NT2/D1 (cell line): Measurements from ENCODE around the gene MAN1B1.

Source experiments
- DNase-seq: peaks from one replicate; pipeline ENCODE4 v3.0.0-alpha.2; 2011; ENCODE audit warnings: low read depth, low spot score
- H3K27me3 ChIP-seq: 2 replicates; pipeline ENCODE4 v1.6.0; 2011; ENCODE audit warnings: mild to moderate bottlenecking; ENCODE audit not compliant: insufficient read length, insufficient read depth
- H3K36me3 ChIP-seq: 2 replicates; pipeline ENCODE4 v1.6.1; 2011; ENCODE audit warnings: mild to moderate bottlenecking, low read length, mixed read lengths; ENCODE audit not compliant: insufficient read depth, insufficient read length
- H3K4me1 ChIP-seq: 2 replicates; pipeline ENCODE4 v1.5.1; 2011; ENCODE audit not compliant: insufficient read depth, insufficient read length
- H3K4me3 ChIP-seq: 2 replicates; pipeline ENCODE4 v1.5.1; 2011; ENCODE audit warnings: low read depth; ENCODE audit not compliant: insufficient read length
- H3K9ac ChIP-seq: 2 replicates; pipeline ENCODE4 v1.6.0; 2011; ENCODE audit warnings: low read depth; ENCODE audit not compliant: insufficient read length
- H3K9me3 ChIP-seq: 2 replicates; pipeline ENCODE4 v1.5.1; 2011; ENCODE audit warnings: mild to moderate bottlenecking, low read length; ENCODE audit not compliant: insufficient read depth
- SUZ12 ChIP-seq: IDR thresholded peaks from 2 replicates; pipeline ENCODE4 v1.6.1; 2011; ENCODE audit not compliant: insufficient read length, insufficient read depth; ENCODE audit errors: extremely low read depth
- YY1 ChIP-seq: IDR thresholded peaks from 2 replicates; pipeline ENCODE4 v1.6.1; 2011; ENCODE audit not compliant: insufficient read length, insufficient read depth
- ZNF274 ChIP-seq: IDR thresholded peaks from 2 replicates; pipeline ENCODE4 v1.6.1; 2011; ENCODE audit warnings: mild to moderate bottlenecking, low read depth, low read length

MAN1B1 gene

GRCh38 chr9:137147793-137148160, 61.0 kb downstream of the MAN1B1 start:
- TF ChIP-seq YY1 (no peak), SUZ12 (no peak), ZNF274 (no peak)
- DNase-seq = no peak
- no peaks in the 10 kb centered on the region for H3K36me3 ChIP-seq

GRCh38 chr9:137148242-137148641, 61.5 kb downstream of the MAN1B1 start:
- TF ChIP-seq YY1 (no peak), ZNF274 (no peak), SUZ12 (no peak)

More at GRCh38 chr9:137147793-137148160, 61.0 kb downstream of the MAN1B1 start:
- H3K4me3 ChIP-seq = no peak overlapping the region
- H3K27me3 ChIP-seq = peaks cover 12% of the 10 kb centered on the region
- peaks cover 14% of the 10 kb centered on the region for H3K4me1 ChIP-seq
- H3K9me3 ChIP-seq = no peaks in the 10 kb centered on the region
- H3K9ac ChIP-seq = no peak overlapping the region

GRCh38 chr9:137148661-137149060, 61.9 kb downstream of the MAN1B1 start:
- Histone ChIP-seq H3K4me1 (peaks cover 14% of the 10 kb centered on the region), H3K27me3 (peaks cover 3% of the 10 kb centered on the region), H3K9ac (peak overlapping the region; percentile 25), H3K4me3 (no peak overlapping the region), H3K9me3 (no peaks in the 10 kb centered on the region), H3K36me3 (no peaks in the 10 kb centered on the region)
- TF ChIP-seq SUZ12 (no peak), YY1 (no peak), ZNF274 (no peak)
- no peak for DNase-seq

More at GRCh38 chr9:137148242-137148641, 61.5 kb downstream of the MAN1B1 start:
- H3K36me3 ChIP-seq = no peaks in the 10 kb centered on the region
- no peaks in the 10 kb centered on the region for H3K9me3 ChIP-seq
- H3K9ac ChIP-seq = peak overlapping the region; percentile 25
- peaks cover 14% of the 10 kb centered on the region for H3K4me1 ChIP-seq
- peaks cover 7% of the 10 kb centered on the region for H3K27me3 ChIP-seq
- no peak for DNase-seq
- no peak overlapping the region for H3K4me3 ChIP-seq

- Histone ChIP-seq H3K4me3 (peak overlapping the region; percentile 15), H3K36me3 (no peaks in the 10 kb centered on the region), H3K9me3 (no peaks in the 10 kb centered on the region), H3K27me3 (no peaks in the 10 kb centered on the region), H3K4me1 (peaks cover 14% of the 10 kb centered on the region), H3K9ac (peak overlapping the region; percentile 72)
- no peak for DNase-seq
- no peak for TF ChIP-seq YY1
- TF ChIP-seq ZNF274 = no peak
- no peak for TF ChIP-seq SUZ12
These were observed 62.6 kb downstream of the MAN1B1 start for GRCh38 chr9:137149363-137149762.

- TF ChIP-seq ZNF274 (no peak), SUZ12 (no peak), YY1 (no peak)
- peak; percentile 79 for DNase-seq
- H3K36me3 ChIP-seq = no peaks in the 10 kb centered on the region
- H3K9me3 ChIP-seq = no peaks in the 10 kb centered on the region
- H3K4me3 ChIP-seq = peak overlapping the region; percentile 15
- H3K9ac ChIP-seq = peak overlapping the region; percentile 72
- H3K4me1 ChIP-seq = peaks cover 14% of the 10 kb centered on the region
- H3K27me3 ChIP-seq = peaks cover 6% of the 10 kb centered on the region
These were observed 63.3 kb downstream of the MAN1B1 start for GRCh38 chr9:137149942-137150616.

- no peak overlapping the region for H3K4me3 ChIP-seq
- no peak overlapping the region for H3K9ac ChIP-seq
- H3K9me3 ChIP-seq = no peaks in the 10 kb centered on the region
- H3K4me1 ChIP-seq = peaks cover 14% of the 10 kb centered on the region
- H3K27me3 ChIP-seq = peaks cover 14% of the 10 kb centered on the region
- DNase-seq = peak; percentile 76
- H3K36me3 ChIP-seq = no peaks in the 10 kb centered on the region
- no peak for TF ChIP-seq ZNF274
- TF ChIP-seq SUZ12 = no peak
- TF ChIP-seq YY1 = no peak
These were observed 64.1 kb downstream of the MAN1B1 start for GRCh38 chr9:137150617-137151457.

GRCh38 chr9:137152844-137153405, 66.1 kb downstream of the MAN1B1 start:
- no peak for TF ChIP-seq ZNF274
- TF ChIP-seq YY1 = no peak
- no peak for TF ChIP-seq SUZ12
- no peaks in the 10 kb centered on the region for H3K9me3 ChIP-seq

More at GRCh38 chr9:137152844-137153405, 66.1 kb downstream of the MAN1B1 start:
- Histone ChIP-seq H3K36me3 (no peaks in the 10 kb centered on the region), H3K27me3 (peaks cover 33% of the 10 kb centered on the region), H3K9ac (no peak overlapping the region), H3K4me1 (peaks cover 23% of the 10 kb centered on the region), H3K4me3 (no peak overlapping the region)
- no peak for DNase-seq
